Transverse colon (tissue), 4 donors: Measurements from ENCODE around the gene LACTBL1. TPM values are rescaled to one million over a fixed set of nuclear protein-coding genes. Genes with fewer than 3 reads are reported as not detected.

Experiments used
- DNase-seq: peaks from one replicate; pipeline ENCODE4 v3.0.0-alpha.2; 2019
- H3K27ac ChIP-seq, 4 donors: fragments of 200-600 bp; sonication (generic); 2 replicates each; pipeline ENCODE4 v1.5.1; 2016 to 2018; ENCODE audit warnings: inconsistent platforms in 4 of 4
- H3K27me3 ChIP-seq: fragments of 200-600 bp; sonication (generic); 2 replicates; pipeline ENCODE4 v1.5.1; 2017; ENCODE audit warnings: inconsistent platforms
- H3K36me3 ChIP-seq, 4 donors: fragments of 200-600 bp; sonication (generic); 2 replicates each; pipeline ENCODE4 v1.5.1; 2017 to 2019; ENCODE audit warnings: inconsistent platforms in 4 of 4
- H3K4me1 ChIP-seq, 4 donors: fragments of 200-600 bp; sonication (generic); 2 replicates each; pipeline ENCODE4 v1.5.1; 2017 to 2020; ENCODE audit warnings: inconsistent platforms in 4 of 4
- H3K4me3 ChIP-seq, 4 donors: fragments of 200-600 bp; sonication (generic); 1 replicate in 1 of 4; 2 replicates in 3 of 4; pipeline versions ENCODE4 v1.5.1 to v1.6.1; 2017 to 2019; ENCODE audit warnings: inconsistent platforms in 4 of 4
- H3K9me3 ChIP-seq, 2 donors: fragments of 200-600 bp; sonication (generic); 2 replicates each; pipeline ENCODE4 v1.5.1; 2017 to 2019; ENCODE audit warnings: inconsistent platforms in 2 of 2
- EP300 ChIP-seq: sonication (generic); formaldehyde crosslinking; IDR thresholded peaks from one replicate; pipeline ENCODE4 v1.6.1; 2017; ENCODE audit warnings: antibody characterized with exemption, low read depth
- POLR2A ChIP-seq: fragments of 450-650 bp; IDR thresholded peaks from one replicate; pipeline ENCODE4 v1.6.1; 2016; ENCODE audit warnings: antibody characterized with exemption, mild to moderate bottlenecking, moderate library complexity
- POLR2AphosphoS5 ChIP-seq, 3 donors: sonication (generic); formaldehyde crosslinking; IDR thresholded peaks; one replicate each; pipeline ENCODE4 v1.6.1; 2016; ENCODE audit warnings: antibody characterized with exemption in 3 of 3
- WGBS, 2 donors: methylation state at CpG; one replicate each; pipeline ENCODE4 v1.1.5; 2018; ENCODE audit warnings: low coverage in 1 of 2; 5-methylcytosine and 5-hydroxymethylcytosine counted together
- in situ Hi-C, 4 donors: fragments of 200-750 bp; cut with MboI; loops; one replicate each; pipeline versions ENCODE4 v1.15.0 to v1.15.1; 2017; ENCODE audit warnings: low sequenced_read_pairs in 3 of 4, low pct_ligation_motif_present in 1 of 4, low pct_unique_long_range_greater_than_20kb in 1 of 4
- intact Hi-C: fragments of 100-400 bp; cut with DNase I; formaldehyde crosslinking; loops from one replicate; pipeline ENCODE4 v1.15.1; 2023; ENCODE audit warnings: low total_unique reads
- total RNA-seq, 4 donors: library from RNA; depleted of rRNA; stranded (reverse); fragments of >200 nt; gene quantifications; one replicate each; pipeline ENCODE4 v1.1.0, GENCODE V29; 2016
- TF ChIP-seq, protein P1 (sequence below), 5 experiments: fragments of 200-600 bp in 3 of 5; fragments of 450-650 bp in 2 of 5; sonication (generic) in 3 of 5; IDR thresholded peaks; 1 replicate in 2 of 5; 2 replicates in 3 of 5; pipeline ENCODE4 v1.5.1; 2016 to 2017; ENCODE audit warnings: antibody characterized with exemption in 5 of 5, inconsistent platforms in 3 of 5, mild to moderate bottlenecking in 2 of 5, moderate library complexity in 1 of 5

Gene LACTBL1
- total RNA-seq, 4 donors from 2014 or later = not detected

GRCh38 chr1:22908880-22909426 lies 63.7 kb downstream of the LACTBL1 start:
- DNase-seq = no peak
- Histone ChIP-seq H3K27ac (no peak overlapping the region), H3K27me3 (no peaks in the 10 kb centered on the region), H3K9me3 (no peaks in the 10 kb centered on the region), H3K4me1 (no peaks in the 10 kb centered on the region), H3K4me3 (no peak overlapping the region), H3K36me3 (peaks cover 0 to 3% (median 0%) of the 10 kb centered on the region in 4 donors)
- 87% methylated on average over 11 of the region's 11 CpGs; no CpG with 5 or more reads in 1 of the 2 donors for WGBS, 2 donors
- no peak for TF ChIP-seq EP300
- TF ChIP-seq POLR2AphosphoS5 (IDR thresholded peaks at IDR 0.05) = no peak
- TF ChIP-seq, protein P1, sequence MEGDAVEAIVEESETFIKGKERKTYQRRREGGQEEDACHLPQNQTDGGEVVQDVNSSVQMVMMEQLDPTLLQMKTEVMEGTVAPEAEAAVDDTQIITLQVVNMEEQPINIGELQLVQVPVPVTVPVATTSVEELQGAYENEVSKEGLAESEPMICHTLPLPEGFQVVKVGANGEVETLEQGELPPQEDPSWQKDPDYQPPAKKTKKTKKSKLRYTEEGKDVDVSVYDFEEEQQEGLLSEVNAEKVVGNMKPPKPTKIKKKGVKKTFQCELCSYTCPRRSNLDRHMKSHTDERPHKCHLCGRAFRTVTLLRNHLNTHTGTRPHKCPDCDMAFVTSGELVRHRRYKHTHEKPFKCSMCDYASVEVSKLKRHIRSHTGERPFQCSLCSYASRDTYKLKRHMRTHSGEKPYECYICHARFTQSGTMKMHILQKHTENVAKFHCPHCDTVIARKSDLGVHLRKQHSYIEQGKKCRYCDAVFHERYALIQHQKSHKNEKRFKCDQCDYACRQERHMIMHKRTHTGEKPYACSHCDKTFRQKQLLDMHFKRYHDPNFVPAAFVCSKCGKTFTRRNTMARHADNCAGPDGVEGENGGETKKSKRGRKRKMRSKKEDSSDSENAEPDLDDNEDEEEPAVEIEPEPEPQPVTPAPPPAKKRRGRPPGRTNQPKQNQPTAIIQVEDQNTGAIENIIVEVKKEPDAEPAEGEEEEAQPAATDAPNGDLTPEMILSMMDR (IDR thresholded peaks at IDR 0.05) = no peak
- TF ChIP-seq POLR2A = no peak
- in situ Hi-C loops (no loop called here), intact Hi-C loops (no loop called here)

DNA sequence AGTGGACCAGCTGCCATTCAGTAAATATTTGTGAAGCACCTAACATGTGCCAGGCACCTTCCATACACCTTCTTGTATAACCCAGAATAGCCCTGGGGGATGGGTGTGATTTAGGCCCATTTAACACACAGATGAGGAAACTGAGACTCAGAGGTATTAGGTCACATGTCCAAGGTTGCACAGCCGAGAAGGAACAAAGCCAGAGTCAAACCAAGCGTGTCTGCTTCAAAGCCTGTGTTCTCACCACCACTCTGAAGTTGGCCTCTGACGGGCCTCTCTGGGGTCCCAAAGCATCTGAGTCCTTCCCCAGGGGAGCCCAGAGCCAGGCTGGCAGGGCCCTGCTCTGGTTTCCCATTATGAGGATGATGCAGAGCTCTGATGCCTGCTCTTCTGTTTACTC lies 65.1 kb downstream of the LACTBL1 start:
- no peaks in the 10 kb centered on the region for H3K4me1 ChIP-seq
- in situ Hi-C loops = no loop called here
- intact Hi-C loops = no loop called here
- no peak overlapping the region for H3K27ac ChIP-seq
- 82 to 86% methylated on average over 2 to 3 of the region's 3 CpGs for WGBS, 2 donors
- no peak for DNase-seq
- no peaks in the 10 kb centered on the region for H3K27me3 ChIP-seq
- no peak overlapping the region for H3K4me3 ChIP-seq
- no peaks in the 10 kb centered on the region for H3K9me3 ChIP-seq
- H3K36me3 ChIP-seq = peaks cover 0 to 3% (median 0%) of the 10 kb centered on the region in 4 donors
- TF ChIP-seq, protein P1 (IDR thresholded peaks at IDR 0.05) = no peak
- TF ChIP-seq POLR2AphosphoS5 (IDR thresholded peaks at IDR 0.05) (no peak), EP300 (no peak)

- in situ Hi-C loops = no loop called here
- no peaks in the 10 kb centered on the region for H3K27me3 ChIP-seq
- H3K9me3 ChIP-seq = no peaks in the 10 kb centered on the region
- TF ChIP-seq POLR2AphosphoS5 (IDR thresholded peaks at IDR 0.05) = no peak
- 83% methylated on average over 2 of the region's 2 CpGs; no CpG with 5 or more reads in 1 of the 2 donors for WGBS, 2 donors
- no peak overlapping the region for H3K4me3 ChIP-seq
- no peak overlapping the region for H3K27ac ChIP-seq
- H3K36me3 ChIP-seq = peaks cover 0 to 3% (median 0%) of the 10 kb centered on the region in 4 donors
- intact Hi-C loops = no loop called here
- no peaks in the 10 kb centered on the region for H3K4me1 ChIP-seq
- DNase-seq = no peak
Observed at GRCh38 chr1:22906968-22907367, 65.7 kb downstream of the LACTBL1 start.

GRCh38 chr1:22903113-22903512 lies 69.6 kb downstream of the LACTBL1 start:
- H3K27me3 ChIP-seq = no peaks in the 10 kb centered on the region
- in situ Hi-C loops (no loop called here), intact Hi-C loops (no loop called here)
- peaks cover 0 to 3% (median 0%) of the 10 kb centered on the region in 4 donors for H3K36me3 ChIP-seq
- TF ChIP-seq EP300 (no peak), POLR2AphosphoS5 (IDR thresholded peaks at IDR 0.05) (no peak), POLR2A (no peak)
- TF ChIP-seq, protein P1 (IDR thresholded peaks at IDR 0.05) = no peak
- no peak overlapping the region for H3K4me3 ChIP-seq
- DNase-seq = no peak
- H3K9me3 ChIP-seq = no peaks in the 10 kb centered on the region
- H3K4me1 ChIP-seq = no peaks in the 10 kb centered on the region
- H3K27ac ChIP-seq = no peak overlapping the region
- 93% methylated on average over 3 of the region's 3 CpGs; no CpG with 5 or more reads in 1 of the 2 donors for WGBS, 2 donors

Other genes starting within 250 kb of the LACTBL1 start
- not detected for gene TEX46, start 43.0 kb upstream of the LACTBL1 start, total RNA-seq
- gene KDM1A, start 46.6 kb upstream of the LACTBL1 start, total RNA-seq = 10 to 100 TPM; 18.7 to 41.4 (median 29.3) TPM
- 10 to 100 TPM; 28.3 to 46.4 (median 33.3) TPM for gene LUZP1, start 196.0 kb upstream of the LACTBL1 start, total RNA-seq
- gene HTR1D, start 244.6 kb upstream of the LACTBL1 start, total RNA-seq = under 1 TPM in 2 of 4 donors, not detected in 2; 0.14 to 0.20 TPM